GM23248 (cell line): ENCODE results near the gene ZMYND11. TPM values are rescaled to one million over a fixed set of nuclear protein-coding genes. Genes with fewer than 3 reads are reported as not detected.

Source experiments
- DNase-seq: peaks from one replicate; pipeline ENCODE4 v3.0.0-alpha.2; 2015
- H2AFZ ChIP-seq: fragments of 200-600 bp; sonication (generic); 2 replicates; pipeline ENCODE4 v1.6.1; 2016; ENCODE audit warnings: antibody characterized with exemption
- H3F3A ChIP-seq: fragments of 200-600 bp; sonication (generic); 2 replicates; pipeline ENCODE4 v1.6.1; 2016; ENCODE audit warnings: mild to moderate bottlenecking, antibody characterized with exemption, mixed run types; ENCODE audit not compliant: insufficient read depth
- H3K27ac ChIP-seq: fragments of 200-600 bp; sonication (generic); 2 replicates; pipeline ENCODE4 v1.5.1; 2016; ENCODE audit warnings: mild to moderate bottlenecking
- H3K27me3 ChIP-seq: fragments of 200-600 bp; sonication (generic); replicated peaks from 2 replicates; pipeline ENCODE4 v1.6.1; 2016; ENCODE audit warnings: mild to moderate bottlenecking; ENCODE audit not compliant: insufficient read depth
- H3K36me3 ChIP-seq: fragments of 200-600 bp; sonication (generic); 2 replicates; pipeline ENCODE4 v1.6.1; 2016; ENCODE audit warnings: low read depth, mild to moderate bottlenecking
- H3K4me1 ChIP-seq: fragments of 200-600 bp; sonication (generic); 2 replicates; pipeline ENCODE4 v1.6.1; 2016; ENCODE audit warnings: mild to moderate bottlenecking; ENCODE audit not compliant: insufficient read depth
- H3K4me2 ChIP-seq: fragments of 200-600 bp; sonication (generic); one replicate; pipeline ENCODE4 v1.6.1; 2016; ENCODE audit warnings: mild to moderate bottlenecking; ENCODE audit not compliant: unreplicated experiment
- H3K4me3 ChIP-seq: fragments of 200-600 bp; sonication (generic); 2 replicates; pipeline ENCODE4 v1.5.1; 2016; ENCODE audit warnings: mild to moderate bottlenecking
- H3K79me2 ChIP-seq: fragments of 200-600 bp; sonication (generic); 2 replicates; pipeline ENCODE4 v1.6.1; 2016; ENCODE audit warnings: mild to moderate bottlenecking; ENCODE audit not compliant: insufficient read depth
- H3K9ac ChIP-seq: fragments of 200-600 bp; sonication (generic); 2 replicates; pipeline ENCODE4 v1.6.1; 2016; ENCODE audit warnings: mild to moderate bottlenecking
- H3K9me2 ChIP-seq: fragments of 200-600 bp; sonication (generic); 2 replicates; pipeline ENCODE4 v1.6.1; 2016; ENCODE audit warnings: mixed run types, mild to moderate bottlenecking, moderate library complexity; ENCODE audit not compliant: insufficient read depth
- H3K9me3 ChIP-seq: fragments of 200-600 bp; sonication (generic); one replicate; pipeline ENCODE4 v1.6.1; 2017; ENCODE audit warnings: low read depth
- H4K20me1 ChIP-seq: fragments of 200-600 bp; sonication (generic); 2 replicates; pipeline ENCODE4 v1.6.0; 2016; ENCODE audit not compliant: insufficient read depth
- EZH2 ChIP-seq: fragments of 200-600 bp; sonication (generic); IDR thresholded peaks from 2 replicates; pipeline ENCODE4 v1.6.1; 2018; ENCODE audit warnings: antibody characterized with exemption, mild to moderate bottlenecking; ENCODE audit not compliant: insufficient read depth, poor library complexity, severe bottlenecking
- EZH2phosphoT487 ChIP-seq: fragments of 200-600 bp; sonication (generic); IDR thresholded peaks from 2 replicates; pipeline ENCODE4 v1.6.1; 2018; ENCODE audit warnings: antibody characterized with exemption, moderate library complexity, mild to moderate bottlenecking, low read depth; ENCODE audit not compliant: insufficient read depth
- WGBS, 2 experiments: methylation state at CpG; one replicate each; pipeline ENCODE4 v1.1.6; 2015 to 2017; ENCODE audit warnings: low lambda C conversion rate in 2 of 2, low coverage in 1 of 2; ENCODE audit errors: missing lambda C conversion rate in 2 of 2; 5-methylcytosine and 5-hydroxymethylcytosine counted together
- in situ Hi-C: fragments of 300-500 bp; cut with MboI; formaldehyde crosslinking; loops from 2 replicates; pipeline ENCODE4 v1.15.0; 2020
- polyA plus RNA-seq: library from polyadenylated mRNA; unstranded; fragments of >200 nt; fragmentation: Nextera tagmentation; extraction: Ambion mirVana; gene quantifications from 2 replicates; pipeline ENCODE4 v1.2.1, GENCODE V29; 2016
- total RNA-seq: library from RNA; depleted of rRNA; stranded (reverse); fragments of >200 nt; shearing (Covaris generic); gene quantifications from 2 replicates; pipeline ENCODE4 v1.2.3, GENCODE V29; 2014

Gene ZMYND11
- total and polyA plus RNA-seq, 2 experiments from 2014 or later: 47.1 to 63.4 TPM

DNA sequence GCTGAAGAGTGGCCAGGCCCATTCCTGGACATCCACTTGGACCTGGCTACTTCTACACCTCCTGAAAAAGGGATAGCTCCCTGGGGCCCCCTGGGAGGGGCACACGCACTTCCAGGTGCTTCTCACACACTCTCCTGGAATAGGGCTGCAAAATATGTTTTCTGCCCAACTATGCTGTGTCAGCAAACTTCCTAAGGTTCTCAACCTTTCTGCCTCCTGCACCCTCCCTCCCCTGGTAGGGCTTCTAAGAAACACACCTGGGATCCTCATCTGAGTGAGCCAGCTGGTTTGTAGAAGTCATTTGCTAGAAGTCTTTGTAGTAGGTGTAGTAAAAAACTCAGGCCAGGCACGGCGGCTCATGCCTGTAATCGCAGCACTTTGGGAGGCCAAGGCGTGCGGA is 136.5 kb downstream of the ZMYND11 start:
- WGBS, 2 experiments: 99% methylated on average over 6 of the region's 6 CpGs
- no peak for DNase-seq
- Histone ChIP-seq H3K9me2 (no peaks in the 10 kb centered on the region), H3K36me3 (no peaks in the 10 kb centered on the region), H3K4me3 (no peak overlapping the region), H2AFZ (no peak overlapping the region), H3K27me3 (no peaks in the 10 kb centered on the region), H3K9me3 (no peaks in the 10 kb centered on the region), H3K4me1 (no peaks in the 10 kb centered on the region), H3K27ac (no peak overlapping the region), H4K20me1 (no peaks in the 10 kb centered on the region), H3K79me2 (no peaks in the 10 kb centered on the region), H3K9ac (no peak overlapping the region), H3K4me2 (no peak overlapping the region), H3F3A (no peaks in the 10 kb centered on the region; the same call in 1 of the 2 replicates)
- in situ Hi-C loops: no loop called here
- no peak for TF ChIP-seq EZH2phosphoT487
- TF ChIP-seq EZH2: no peak

DNA sequence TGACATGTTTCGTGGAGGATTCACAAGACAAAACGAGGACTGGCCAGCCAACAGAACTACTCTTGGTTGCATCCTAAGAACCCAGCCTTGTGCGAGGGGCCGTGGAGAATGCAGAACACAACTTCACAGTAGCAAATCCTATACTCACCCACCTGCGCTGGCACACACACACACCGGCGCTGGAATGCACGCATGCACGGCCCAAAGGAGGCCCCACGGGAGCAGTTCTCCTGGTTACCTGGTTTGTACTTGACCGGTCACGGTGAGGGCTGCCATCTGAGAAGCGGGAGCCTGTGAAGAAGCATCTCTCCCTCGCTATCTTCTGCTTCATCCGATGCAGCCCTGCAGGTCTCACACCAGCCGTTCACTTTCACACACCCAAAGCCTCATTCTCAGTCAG is 137.8 kb downstream of the ZMYND11 start:
- Histone ChIP-seq H3K9me3 (no peaks in the 10 kb centered on the region), H3K4me3 (no peak overlapping the region), H3K4me1 (no peaks in the 10 kb centered on the region), H3K79me2 (no peaks in the 10 kb centered on the region), H3K36me3 (no peaks in the 10 kb centered on the region), H2AFZ (no peak overlapping the region), H3K9me2 (no peaks in the 10 kb centered on the region), H3K4me2 (no peak overlapping the region), H3K9ac (no peak overlapping the region), H3K27me3 (no peaks in the 10 kb centered on the region), H3K27ac (no peak overlapping the region), H3F3A (no peaks in the 10 kb centered on the region; the same call in 1 of the 2 replicates), H4K20me1 (no peaks in the 10 kb centered on the region)
- in situ Hi-C loops: no loop called here
- no peak for TF ChIP-seq EZH2
- no peak for TF ChIP-seq EZH2phosphoT487
- no peak for DNase-seq
- 92 to 96% methylated on average over 16 of the region's 16 CpGs for WGBS, 2 experiments

DNA sequence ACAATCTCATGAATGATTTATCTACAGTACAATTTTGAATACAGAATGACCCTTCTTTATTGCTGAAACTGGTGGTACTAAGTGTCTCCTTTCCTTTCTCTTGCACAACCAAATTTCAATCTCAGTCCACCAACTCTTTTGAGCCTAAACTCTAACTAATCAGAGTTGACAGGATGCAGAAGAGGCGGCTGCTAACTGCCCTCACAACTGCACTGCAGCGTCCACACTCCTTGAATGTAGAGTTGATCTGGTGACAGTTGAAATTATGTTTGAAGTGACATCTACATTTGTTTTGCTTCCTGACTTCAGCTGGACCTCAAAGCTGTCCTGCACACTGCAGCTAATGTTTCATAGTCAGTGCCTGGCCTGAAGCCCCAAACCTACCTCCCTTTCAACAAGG is 139.6 kb downstream of the ZMYND11 start:
- 98% methylated on average over 2 of the region's 2 CpGs for WGBS, 2 experiments
- H3F3A ChIP-seq: no peaks in the 10 kb centered on the region; the same call in 1 of the 2 replicates
- no peaks in the 10 kb centered on the region for H3K9me3 ChIP-seq
- no peaks in the 10 kb centered on the region for H3K27me3 ChIP-seq
- no peaks in the 10 kb centered on the region for H4K20me1 ChIP-seq
- no peaks in the 10 kb centered on the region for H3K79me2 ChIP-seq
- H3K27ac ChIP-seq: no peak overlapping the region
- H2AFZ ChIP-seq: no peak overlapping the region
- TF ChIP-seq EZH2: no peak
- TF ChIP-seq EZH2phosphoT487: no peak
- no peak for DNase-seq
- H3K4me2 ChIP-seq: no peak overlapping the region
- H3K9me2 ChIP-seq: no peaks in the 10 kb centered on the region
- no peaks in the 10 kb centered on the region; the same call in 1 of the 2 replicates for H3K36me3 ChIP-seq
- in situ Hi-C loops: no loop called here
- no peak overlapping the region for H3K9ac ChIP-seq
- no peaks in the 10 kb centered on the region for H3K4me1 ChIP-seq
- no peak overlapping the region for H3K4me3 ChIP-seq

DNA sequence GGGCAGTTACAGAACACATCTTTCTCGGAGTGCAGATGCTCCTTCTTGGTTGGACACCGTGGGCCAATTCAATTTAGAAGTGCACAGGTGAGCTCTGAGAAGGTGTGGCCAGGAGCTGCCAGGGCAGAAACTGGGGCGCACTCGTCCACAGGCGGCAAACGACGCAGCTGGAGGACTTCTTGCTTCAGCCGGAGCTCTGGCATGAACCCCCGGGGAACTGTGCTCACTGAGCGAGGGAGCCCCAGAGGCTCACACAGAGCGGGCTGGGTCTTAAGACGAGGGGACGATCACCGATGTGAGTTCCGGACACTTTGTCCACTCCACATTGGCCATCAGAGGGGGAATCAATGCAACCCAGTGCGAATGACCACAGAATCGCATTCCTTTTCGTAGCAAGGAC is 140.4 kb downstream of the ZMYND11 start:
- H3K36me3 ChIP-seq: peaks cover 4% of the 10 kb centered on the region; the same call in 1 of the 2 replicates
- in situ Hi-C loops: no loop called here
- H3K27me3 ChIP-seq: no peaks in the 10 kb centered on the region
- H3K9ac ChIP-seq: no peak overlapping the region
- no peaks in the 10 kb centered on the region for H3K9me2 ChIP-seq
- H3F3A ChIP-seq: no peaks in the 10 kb centered on the region; the same call in 1 of the 2 replicates
- TF ChIP-seq EZH2phosphoT487 (no peak), EZH2 (no peak)
- H2AFZ ChIP-seq: no peak overlapping the region
- H3K79me2 ChIP-seq: no peaks in the 10 kb centered on the region
- H3K4me2 ChIP-seq: no peak overlapping the region
- H4K20me1 ChIP-seq: no peaks in the 10 kb centered on the region
- no peaks in the 10 kb centered on the region for H3K4me1 ChIP-seq
- no peak overlapping the region for H3K4me3 ChIP-seq
- H3K27ac ChIP-seq: no peak overlapping the region
- DNase-seq: no peak
- 93 to 94% methylated on average over 17 to 18 of the region's 18 CpGs for whole genome bisulfite sequencing, 2 experiments
- H3K9me3 ChIP-seq: no peaks in the 10 kb centered on the region

DNA sequence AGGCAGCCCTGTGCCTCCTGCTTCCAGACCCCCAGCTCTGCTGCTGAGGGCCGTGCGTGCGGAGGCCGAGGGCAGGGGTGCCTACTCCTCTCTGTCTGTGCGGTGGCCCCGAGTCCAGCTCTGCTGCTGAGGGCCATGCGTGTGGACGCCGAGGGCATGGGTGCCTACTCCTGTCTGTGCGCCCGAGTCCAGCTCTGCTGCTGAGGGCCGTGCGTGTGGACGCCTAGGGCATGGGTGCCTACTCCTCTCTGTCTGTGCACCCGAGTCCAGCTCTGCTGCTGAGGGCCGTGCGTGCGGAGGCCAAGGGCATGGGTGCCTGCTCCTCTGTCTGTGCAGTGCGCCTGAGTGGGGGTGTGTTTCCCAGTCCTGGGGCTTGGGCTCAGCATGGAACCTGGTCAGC is 142.7 kb downstream of the ZMYND11 start:
- peaks cover 7% of the 10 kb centered on the region; the same call in 1 of the 2 replicates for H3K36me3 ChIP-seq
- TF ChIP-seq EZH2phosphoT487 (no peak), EZH2 (no peak)
- H3K9me3 ChIP-seq: no peaks in the 10 kb centered on the region
- no peaks in the 10 kb centered on the region for H3K79me2 ChIP-seq
- H3K4me1 ChIP-seq: peaks cover 12% of the 10 kb centered on the region
- 97 to 100% methylated on average over 10 to 17 of the region's 19 CpGs for WGBS, 2 experiments
- H3K27ac ChIP-seq: no peak overlapping the region
- no peaks in the 10 kb centered on the region for H4K20me1 ChIP-seq
- H3K9ac ChIP-seq: no peak overlapping the region
- no peak overlapping the region for H3K4me2 ChIP-seq
- H3K9me2 ChIP-seq: no peaks in the 10 kb centered on the region
- H3K27me3 ChIP-seq: no peaks in the 10 kb centered on the region
- H3F3A ChIP-seq: peaks cover 10% of the 10 kb centered on the region; the same call in 1 of the 2 replicates
- no peak overlapping the region for H3K4me3 ChIP-seq
- DNase-seq: no peak
- H2AFZ ChIP-seq: no peak overlapping the region
- in situ Hi-C loops: no loop called here
